HG03095 (cell line): Measurements from ENCODE around the gene PRKAR1A.
"Not testable (repeated sequence)": the region's sequence is repeated elsewhere in the genome, so short reads cannot be mapped to it uniquely, and the experiment has no call there.

Experiments
- ATAC-seq: cut with Tn5 transposase; IDR thresholded peaks from one replicate; pipeline ENCODE4 v1.9.1; 2021; ENCODE audit warnings: moderate library complexity; ENCODE audit not compliant: unreplicated experiment

Gene PRKAR1A

GRCh38 chr17:68577497-68577821, 65.2 kb downstream of the PRKAR1A start:
- no peak for ATAC-seq

DNA sequence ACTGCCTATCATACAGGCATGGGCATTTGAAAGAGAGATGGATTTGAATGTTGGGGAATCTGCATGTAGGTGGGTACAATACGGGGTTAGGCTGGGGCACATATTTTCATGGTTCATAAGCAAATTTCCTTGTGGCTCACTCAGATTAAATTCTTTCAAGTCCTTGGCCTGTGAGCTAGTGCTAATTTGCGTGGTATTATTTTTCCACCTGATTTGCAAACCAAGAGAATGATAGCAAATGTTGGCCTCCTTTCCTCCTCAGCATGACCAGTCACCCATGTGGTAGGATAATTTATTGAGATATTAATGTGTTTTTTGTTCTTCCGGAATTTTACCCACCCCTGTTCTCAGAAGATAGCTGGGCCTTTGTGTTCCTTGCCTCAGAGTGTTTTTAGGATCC, 66.0 kb downstream of the PRKAR1A start:
- ATAC-seq, result no peak

- no peak for ATAC-seq
Measured at GRCh38 chr17:68579194-68579927, 67.1 kb downstream of the PRKAR1A start.

DNA sequence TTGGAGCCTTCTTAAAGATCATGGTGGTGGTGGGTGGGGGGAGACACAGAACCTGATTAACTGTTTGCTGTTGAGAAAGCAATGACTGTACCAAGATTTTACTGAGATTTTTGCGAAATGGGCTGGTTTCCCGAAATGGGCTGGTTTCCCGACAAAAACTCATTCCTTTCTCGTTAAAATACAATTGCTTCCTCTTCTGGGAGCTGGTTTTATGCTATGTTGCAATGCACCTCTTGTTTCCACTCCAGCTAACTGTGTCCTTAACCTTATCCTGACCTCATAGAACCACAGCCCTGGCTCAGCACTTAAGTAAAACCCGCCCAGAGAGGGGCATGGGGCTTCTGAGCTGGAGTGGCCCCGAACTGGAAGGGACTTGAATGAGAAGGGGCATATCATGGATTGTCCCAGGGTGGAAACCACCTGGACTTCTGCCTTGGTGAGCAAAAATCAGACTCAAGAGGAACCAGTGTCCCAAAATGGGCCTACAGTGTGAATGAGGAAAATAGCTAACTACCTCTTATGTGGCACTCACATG, 68.1 kb downstream of the PRKAR1A start:
- ATAC-seq, result no peak

DNA sequence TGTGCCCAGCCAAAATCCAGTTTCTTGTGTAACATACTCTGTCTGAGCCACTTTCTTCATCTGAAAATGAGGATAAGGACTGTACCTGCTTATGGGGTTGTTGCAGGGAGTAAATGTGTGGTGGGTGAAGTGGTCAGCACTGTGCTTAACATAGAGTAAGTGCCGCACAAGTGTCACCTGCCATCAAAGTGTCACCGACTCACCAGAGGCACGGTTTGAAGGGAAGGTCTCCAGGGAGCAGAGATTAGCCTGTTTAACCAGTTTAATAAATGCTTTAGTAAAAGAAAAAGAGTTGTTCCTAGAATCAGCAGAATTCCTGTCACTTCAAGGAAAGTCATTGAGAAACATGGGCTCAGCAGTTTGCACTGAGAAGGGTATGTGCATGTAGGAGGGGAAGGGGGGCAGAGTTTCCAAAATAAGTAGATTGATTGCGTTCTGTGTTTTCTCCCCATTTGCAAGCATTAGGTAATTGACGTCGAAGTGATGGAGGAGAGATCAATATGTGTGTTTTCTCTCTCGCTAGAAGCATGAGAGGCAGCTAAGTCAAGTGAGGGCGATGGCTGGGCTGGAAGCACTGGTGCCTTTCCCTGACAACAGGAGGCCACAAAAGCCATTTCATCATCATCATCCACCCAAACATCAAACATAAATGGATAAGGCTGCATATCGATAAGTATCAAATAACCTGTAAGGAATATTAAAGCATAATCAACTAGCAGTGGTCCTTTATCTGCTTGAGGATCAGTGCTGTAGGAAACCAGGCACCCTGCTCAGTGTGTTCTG, 69.8 kb downstream of the PRKAR1A start:
- no peak for ATAC-seq

DNA sequence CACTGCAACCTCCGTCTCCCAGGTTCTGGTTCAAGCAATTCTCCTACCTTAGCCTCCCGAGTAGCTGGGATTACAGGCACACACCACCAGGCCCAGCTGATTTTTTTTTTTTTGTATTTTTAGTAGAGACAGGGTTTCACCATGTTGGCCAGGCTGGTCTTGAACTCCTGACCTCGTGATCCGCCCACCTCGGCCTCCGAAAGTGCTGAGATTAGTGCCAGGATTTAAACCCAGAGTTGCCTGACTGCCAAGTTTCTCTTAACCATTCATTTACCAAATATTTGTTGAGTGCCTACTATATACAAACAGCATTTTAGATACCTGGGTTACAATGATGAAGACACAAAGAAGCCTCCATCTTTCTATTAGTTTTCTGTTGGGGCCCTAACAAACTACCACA, 70.6 kb downstream of the PRKAR1A start:
- not testable (repeated sequence) for ATAC-seq

DNA sequence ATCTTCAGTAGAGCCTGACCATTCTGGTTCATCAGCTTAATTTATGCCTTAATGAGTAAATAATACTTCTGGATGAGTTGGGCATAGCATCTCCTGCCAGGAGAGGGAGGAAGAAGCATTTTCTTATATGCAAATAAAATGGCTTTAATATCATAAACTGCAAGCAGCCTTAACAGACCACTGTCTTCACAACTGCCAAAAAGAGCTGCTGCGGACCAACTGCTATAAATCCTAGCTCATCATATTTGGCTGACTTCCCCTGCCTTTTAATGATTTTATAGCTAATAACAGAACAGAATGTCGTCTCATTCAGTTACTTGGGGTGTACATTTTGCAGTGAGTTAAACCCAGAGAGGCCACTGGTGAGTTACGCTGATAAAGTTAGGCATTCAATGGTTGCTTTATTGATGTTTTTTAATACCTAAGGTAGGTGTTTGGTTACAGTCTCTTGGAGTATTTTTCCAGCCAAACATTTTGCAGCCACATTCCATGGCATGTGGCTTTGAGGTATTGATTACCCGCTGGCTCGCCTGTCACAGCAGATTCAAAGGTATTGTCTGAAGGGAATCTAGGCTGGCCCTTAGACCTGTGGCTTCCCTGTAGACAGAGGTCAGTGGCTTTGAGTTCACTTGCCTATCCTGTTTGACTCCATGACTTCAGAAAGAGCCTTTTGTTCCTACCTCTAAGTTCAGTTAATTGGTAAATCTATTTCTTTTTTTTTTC, 72.5 kb downstream of the PRKAR1A start:
- no peak for ATAC-seq

DNA sequence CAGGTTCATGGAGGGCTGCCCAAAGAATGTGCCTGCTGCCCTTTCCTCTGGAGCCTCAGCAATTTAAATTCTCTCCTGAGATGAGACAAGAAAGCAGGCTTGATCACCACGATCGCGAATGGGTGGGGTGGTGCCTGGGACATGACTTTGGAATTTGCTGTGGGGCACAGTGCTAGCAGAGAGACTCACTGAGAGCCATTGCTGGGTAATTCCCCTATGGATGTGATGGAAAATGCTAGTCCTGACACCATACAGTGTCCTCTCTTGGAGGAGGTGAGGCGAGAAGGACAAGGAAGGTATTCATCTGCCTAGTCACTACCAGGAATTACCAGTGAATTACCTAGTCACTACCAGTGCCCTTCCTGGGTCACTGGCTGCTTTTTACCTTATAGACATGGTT, 73.4 kb downstream of the PRKAR1A start:
- no peak for ATAC-seq

DNA sequence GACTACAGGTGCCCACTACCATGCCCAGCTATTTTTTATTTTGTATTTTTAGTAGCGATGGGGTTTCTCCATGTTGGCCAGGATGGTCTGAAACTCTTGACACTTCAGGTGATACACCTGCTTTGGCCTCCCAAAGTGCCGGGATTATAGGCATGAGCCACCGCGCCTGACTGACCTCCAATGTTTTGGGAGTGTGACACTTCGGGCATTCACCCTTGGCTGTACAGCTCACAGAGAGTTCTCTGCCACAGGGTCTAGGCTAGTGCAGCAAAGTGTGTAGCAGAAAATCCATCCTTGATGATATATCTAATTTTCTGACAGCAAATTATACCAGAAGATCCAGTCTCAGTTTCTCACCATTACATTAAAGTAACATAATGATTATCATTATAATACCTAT, 74.8 kb downstream of the PRKAR1A start:
- ATAC-seq, result no peak

GRCh38 chr17:68587847-68588246, 75.6 kb downstream of the PRKAR1A start:
- no peak for ATAC-seq

DNA sequence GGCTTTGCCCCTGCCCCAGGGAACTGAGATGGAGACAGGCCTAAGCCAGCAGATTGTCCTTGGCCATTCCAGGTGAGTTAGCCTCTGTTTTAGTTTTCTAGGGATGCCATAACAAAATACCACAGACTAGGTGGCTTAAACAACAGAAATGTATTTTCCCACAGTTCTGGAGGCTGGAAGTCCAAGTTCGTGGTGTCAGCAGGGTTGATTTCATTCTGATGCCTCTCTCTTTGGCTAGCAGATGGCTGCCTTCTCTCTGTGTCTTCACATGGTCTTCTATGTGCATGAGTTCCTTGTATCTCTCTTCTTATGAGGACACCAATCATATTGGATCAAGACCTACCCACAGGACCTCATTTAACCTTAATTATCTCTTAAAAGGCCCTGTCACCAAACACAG, 76.1 kb downstream of the PRKAR1A start:
- ATAC-seq, result no peak

DNA sequence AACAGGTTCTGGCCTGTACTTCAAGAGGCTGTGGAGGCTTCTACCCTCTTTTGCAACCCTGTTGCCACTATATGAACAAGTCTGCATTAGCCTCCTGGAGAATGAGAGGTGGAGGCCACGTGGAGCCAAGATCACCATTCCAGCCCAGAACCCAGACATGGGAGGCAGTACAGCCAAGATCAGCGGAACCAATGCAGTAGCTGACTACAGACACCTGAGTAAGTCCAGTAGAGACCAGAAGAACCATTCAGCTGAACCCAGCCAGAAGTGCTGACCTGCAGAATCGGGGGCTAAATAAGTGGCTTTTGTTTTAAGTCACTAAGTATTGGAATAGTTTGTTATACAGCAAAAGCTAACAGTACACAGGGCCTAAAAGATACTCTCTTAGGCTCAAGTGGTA, 76.9 kb downstream of the PRKAR1A start:
- no peak for ATAC-seq

- ATAC-seq, result no peak
Measured at GRCh38 chr17:68591583-68591982, 79.4 kb downstream of the PRKAR1A start.

GRCh38 chr17:68592009-68592408, 79.8 kb downstream of the PRKAR1A start:
- no peak for ATAC-seq

DNA sequence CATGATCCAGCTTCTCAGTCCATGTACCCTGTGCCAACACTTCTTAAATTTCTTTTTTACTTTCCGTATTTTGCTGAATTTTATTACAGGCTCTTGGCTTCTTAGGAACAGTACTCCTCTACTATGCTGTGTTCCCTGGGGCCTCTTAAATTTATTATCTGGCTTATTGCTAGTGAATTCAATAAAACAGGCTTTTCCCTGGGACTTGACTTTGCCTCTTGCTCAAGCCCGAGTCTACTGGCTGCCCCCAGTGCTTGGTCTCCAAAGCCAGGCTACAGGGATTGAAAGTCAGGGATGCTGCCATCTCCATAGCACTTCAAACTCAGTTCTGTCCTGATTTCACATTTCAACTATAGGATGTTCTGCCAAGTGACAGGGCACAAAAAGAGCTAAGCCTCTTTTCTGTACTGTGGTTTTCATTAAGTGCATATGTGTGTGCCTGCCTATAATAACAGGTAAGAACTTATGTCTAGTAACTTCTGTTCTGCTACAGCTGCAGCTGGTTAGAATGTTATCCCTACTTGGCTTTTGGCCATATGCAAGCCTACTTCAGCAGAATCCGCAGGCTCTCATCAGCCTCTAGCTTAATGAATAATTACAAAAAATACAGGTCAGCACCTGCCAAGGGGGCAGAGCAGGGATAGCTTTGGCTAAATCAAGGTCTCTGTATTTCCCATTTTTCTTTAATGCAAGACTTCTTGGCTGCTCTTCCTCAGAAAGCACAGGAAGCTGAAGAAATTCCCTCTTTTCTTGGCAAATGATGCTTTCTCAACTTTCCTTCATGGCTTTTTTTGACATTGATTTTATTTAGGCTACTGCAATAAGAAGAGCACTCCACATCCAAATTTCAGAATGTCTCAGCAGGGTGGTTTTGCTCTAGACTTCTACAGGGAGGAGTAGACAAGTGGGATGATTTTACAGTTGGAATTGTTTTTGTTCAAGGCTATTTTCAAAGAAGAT, 80.7 kb downstream of the PRKAR1A start:
- no peak for ATAC-seq

- ATAC-seq, result no peak
Measured at GRCh38 chr17:68594552-68594951, 82.3 kb downstream of the PRKAR1A start.

GRCh38 chr17:68595496-68595895, 83.3 kb downstream of the PRKAR1A start:
- ATAC-seq, result no peak

DNA sequence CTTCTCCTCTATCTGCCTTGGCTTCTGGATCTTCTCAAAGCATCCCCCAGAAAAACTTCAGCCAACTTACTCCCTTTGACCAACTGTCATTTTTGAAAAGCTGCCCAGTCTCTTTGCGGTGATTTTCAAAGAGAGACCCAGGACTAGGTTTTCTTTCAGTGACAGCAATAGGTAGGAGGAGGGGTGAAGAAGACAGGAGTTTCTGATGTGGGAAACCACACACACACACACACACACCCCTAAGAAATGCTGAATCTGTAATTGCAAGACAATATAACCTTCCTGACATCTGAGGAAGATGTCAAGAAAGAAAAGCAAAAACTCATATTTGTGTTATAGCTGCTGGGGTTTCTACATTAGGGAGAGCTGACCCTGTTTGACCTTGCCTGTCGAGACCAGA, 83.8 kb downstream of the PRKAR1A start:
- ATAC-seq, result no peak

GRCh38 chr17:68596411-68596945, 84.2 kb downstream of the PRKAR1A start:
- ATAC-seq, result no peak

- ATAC-seq, result no peak
Measured at GRCh38 chr17:68598074-68598473, 85.8 kb downstream of the PRKAR1A start.
